GF-D8 (cell line): Measurements from ENCODE around the gene CHD8.
"Not testable (repeated sequence)": the region's sequence is repeated elsewhere in the genome, so short reads cannot be mapped to it uniquely, and the experiment has no call there.

Source experiments
- DNase-seq: peaks from one replicate; lab custom pipeline; 2025; lab: John Stamatoyannopoulos, UW

CHD8 gene, protein sequence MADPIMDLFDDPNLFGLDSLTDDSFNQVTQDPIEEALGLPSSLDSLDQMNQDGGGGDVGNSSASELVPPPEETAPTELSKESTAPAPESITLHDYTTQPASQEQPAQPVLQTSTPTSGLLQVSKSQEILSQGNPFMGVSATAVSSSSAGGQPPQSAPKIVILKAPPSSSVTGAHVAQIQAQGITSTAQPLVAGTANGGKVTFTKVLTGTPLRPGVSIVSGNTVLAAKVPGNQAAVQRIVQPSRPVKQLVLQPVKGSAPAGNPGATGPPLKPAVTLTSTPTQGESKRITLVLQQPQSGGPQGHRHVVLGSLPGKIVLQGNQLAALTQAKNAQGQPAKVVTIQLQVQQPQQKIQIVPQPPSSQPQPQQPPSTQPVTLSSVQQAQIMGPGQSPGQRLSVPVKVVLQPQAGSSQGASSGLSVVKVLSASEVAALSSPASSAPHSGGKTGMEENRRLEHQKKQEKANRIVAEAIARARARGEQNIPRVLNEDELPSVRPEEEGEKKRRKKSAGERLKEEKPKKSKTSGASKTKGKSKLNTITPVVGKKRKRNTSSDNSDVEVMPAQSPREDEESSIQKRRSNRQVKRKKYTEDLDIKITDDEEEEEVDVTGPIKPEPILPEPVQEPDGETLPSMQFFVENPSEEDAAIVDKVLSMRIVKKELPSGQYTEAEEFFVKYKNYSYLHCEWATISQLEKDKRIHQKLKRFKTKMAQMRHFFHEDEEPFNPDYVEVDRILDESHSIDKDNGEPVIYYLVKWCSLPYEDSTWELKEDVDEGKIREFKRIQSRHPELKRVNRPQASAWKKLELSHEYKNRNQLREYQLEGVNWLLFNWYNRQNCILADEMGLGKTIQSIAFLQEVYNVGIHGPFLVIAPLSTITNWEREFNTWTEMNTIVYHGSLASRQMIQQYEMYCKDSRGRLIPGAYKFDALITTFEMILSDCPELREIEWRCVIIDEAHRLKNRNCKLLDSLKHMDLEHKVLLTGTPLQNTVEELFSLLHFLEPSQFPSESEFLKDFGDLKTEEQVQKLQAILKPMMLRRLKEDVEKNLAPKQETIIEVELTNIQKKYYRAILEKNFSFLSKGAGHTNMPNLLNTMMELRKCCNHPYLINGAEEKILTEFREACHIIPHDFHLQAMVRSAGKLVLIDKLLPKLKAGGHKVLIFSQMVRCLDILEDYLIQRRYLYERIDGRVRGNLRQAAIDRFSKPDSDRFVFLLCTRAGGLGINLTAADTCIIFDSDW (N-terminal part only)

DNA sequence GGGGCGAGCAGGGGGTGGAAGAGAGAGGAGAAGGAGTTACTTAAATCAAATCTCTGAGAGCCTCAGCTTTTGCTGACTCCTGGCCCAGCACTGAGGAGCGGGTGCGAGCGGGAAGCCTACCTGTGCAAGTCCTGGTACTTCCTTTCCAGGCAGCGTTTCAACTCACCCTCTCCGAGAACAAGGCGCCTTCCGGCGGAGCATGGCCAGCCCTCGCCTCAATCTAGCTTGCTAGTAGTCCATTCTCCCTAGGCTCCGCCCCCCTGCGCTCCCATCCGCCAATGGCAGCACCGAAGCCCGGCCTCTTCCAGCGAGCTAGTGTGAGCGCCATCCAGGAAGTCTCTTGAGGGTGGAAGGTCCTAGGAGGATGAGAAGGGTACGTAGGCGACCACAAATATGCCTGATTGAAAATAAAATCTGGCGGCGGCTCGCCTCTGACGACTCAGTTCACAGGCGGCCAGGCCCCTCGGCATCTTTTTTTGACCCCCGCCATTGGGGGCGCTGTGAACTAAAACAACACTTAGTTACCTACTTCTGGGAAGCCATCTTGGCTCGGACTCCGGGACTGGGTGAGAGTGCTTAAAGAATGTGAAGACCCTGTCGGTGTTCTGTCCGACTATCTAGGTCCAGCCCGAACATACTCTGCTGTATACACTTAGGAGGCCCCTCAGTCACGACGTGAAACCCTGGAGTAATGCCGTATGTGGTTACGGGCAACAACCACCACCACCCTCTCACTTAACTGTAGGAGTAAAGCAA is at the start of gene CHD8:
CHD8 (minus strand) TSS at position 212 of the 756 bp plus-strand sequence. CDS start 24,480 bp downstream, outside the sequence.
- peak; percentile 99 for DNase-seq

DNA sequence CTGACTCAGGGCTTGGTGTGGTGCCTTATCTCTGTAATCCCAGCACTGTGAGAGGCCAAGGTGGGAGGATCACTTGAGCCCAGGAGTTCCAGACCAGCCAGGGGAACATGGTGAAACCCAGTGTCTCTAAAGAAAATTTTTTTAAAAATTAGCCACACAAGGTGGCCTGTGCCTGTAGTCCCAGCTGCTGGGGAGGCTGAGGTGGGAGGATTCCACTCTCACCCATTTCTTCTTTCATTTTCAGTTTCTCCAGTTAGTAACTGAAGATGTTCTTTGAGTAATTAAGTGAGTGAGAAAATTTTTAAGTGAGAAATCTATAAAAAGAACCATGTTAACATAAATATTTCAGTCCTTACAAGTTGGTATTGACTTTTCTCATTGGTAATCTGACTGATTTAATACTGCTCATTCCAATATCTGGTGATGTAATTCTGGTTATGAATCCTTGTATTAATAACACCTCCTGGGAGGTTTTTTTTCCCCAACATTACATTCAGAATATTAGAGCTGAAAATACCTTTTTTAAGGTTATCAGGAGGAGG is 49.2 kb upstream of the CHD8 start:
- DNase-seq: no peak

- DNase-seq: no peak
Observed at GRCh38 chr14:21503376-21503775, 47.5 kb upstream of the CHD8 start.

DNA sequence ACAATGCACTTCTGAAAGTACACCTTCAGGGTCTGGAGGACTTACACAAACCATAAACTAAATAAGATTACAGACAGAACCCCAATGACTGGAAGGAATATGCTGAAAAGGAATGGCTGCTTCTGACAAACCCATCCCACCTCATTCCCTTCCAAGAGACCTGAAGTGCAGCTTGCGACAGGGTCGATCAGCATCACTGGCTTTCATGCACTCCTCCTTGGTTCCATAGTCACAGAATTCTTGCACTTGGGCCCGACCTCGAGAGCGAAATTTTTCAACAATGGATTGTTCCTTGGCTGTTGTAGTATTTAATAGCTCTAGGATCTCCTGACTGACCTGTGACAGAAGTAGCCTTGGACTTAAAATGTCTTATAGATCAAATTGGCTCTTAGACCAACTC is 45.6 kb upstream of the CHD8 start:
- DNase-seq: no peak

- no peak for DNase-seq
Observed at GRCh38 chr14:21498540-21499526, 42.9 kb upstream of the CHD8 start.

GRCh38 chr14:21496453-21496852 is 40.5 kb upstream of the CHD8 start:
- no peak for DNase-seq

DNA sequence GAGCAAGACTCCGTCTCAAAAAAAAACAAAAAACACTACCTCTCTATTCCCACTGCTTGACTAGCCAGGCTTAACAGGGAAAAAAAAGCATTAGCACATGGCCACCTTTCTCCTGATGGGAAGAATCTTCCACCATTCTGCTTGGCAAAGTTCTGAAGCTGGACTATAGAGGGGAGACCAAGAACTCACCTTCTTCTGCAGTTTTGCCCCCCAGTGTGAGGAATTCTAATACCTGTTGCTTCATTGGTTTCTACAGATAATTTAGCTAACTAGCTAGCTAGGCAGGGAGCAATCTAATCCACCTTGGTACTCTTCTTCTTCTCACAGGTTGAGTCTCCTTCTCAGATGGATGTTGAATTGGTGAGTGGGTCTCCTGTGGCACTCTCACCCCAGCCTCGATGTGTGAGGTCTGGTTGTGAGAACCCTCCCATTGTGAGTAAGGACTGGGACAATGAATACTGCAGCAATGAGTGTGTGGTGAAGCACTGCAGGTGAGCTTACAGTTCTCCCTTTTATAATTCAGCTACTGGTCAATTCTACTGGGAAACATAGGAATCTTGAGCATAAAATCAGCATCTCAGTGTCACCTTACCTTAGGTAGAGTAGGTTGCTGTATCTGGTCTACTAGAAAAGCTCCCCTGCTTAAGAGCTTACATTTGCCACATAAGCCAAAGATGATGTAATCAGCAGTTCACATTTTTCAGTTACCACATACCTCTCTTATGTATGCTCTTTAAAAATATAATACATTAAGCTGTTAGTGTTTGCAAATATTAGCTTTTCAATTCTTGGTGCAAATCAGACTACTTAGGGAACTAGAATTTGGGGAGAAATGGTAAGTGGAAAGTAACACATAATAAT is 39.2 kb upstream of the CHD8 start:
- DNase-seq: peak; percentile 43

- no peak for DNase-seq
Observed at GRCh38 chr14:21486640-21487087, 30.7 kb upstream of the CHD8 start.

DNA sequence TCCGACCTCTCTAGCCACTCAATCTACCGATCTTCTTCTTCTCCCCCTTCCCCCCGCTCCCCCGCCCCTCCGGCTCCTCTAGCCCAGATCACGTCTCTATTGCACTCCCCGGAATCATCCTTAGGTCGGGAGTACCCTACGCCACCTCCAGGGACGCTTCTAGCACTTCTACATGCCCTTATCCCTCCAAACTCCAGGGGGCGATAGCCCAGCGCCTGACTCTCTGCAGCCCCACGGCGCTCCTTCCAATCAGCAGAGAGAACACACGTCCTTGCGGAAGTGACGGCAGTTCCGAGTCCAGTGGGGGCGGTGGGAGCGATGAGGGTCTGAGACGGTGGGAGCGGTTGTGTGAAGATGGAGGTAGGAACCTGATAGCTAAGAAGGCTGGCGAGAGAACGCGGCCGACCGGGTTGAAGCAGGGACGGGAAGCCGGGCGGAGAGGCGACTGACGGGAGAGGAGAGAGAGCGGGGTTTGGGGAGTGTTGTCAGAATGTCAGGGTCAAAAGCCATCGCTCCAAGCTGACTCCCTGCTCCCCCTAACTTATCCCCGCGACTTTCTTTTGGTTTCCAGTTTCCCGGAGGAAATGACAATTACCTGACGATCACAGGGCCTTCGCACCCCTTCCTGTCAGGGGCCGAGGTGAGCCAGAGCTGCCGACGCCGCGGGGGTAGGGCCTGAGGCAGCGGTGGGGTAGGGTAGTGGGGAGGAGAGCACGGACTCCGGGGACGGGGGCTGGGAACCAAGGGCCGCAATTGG is 21.2 kb upstream of the CHD8 start, which contains the start of the genes RAB2B and TOX4:
RAB2B (minus strand) TSS at position 35 of the 757 bp plus-strand sequence. CDS start 87 bp downstream, outside the sequence.
TOX4 (plus strand) TSS at position 271 of the 757 bp plus-strand sequence; CDS start at position 355, 84 bp downstream.
- DNase-seq: peak; percentile 97

GRCh38 chr14:21476523-21476924 is 20.6 kb upstream of the CHD8 start:
- DNase-seq: no peak

- no peak for DNase-seq
Observed at GRCh38 chr14:21475767-21476522, 20.0 kb upstream of the CHD8 start.

DNA sequence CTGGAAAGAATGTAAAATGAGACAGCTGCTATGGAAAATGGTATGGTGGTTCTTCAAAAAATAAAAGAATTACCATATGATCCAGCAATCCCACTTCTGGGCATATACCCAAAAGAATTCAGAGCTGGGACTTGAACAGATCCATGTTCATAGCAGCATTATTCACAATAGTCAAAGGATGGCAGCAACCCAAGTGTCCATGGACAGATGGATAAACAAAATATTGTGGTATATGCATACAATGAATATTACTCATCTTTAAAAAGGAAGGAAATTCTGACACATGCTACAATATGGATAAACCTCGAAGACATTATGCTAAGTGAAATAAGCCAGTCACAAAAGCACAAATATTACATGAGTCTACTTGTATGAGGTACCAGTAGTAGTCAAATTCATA is 11.7 kb upstream of the CHD8 start:
- DNase-seq: no peak

DNA sequence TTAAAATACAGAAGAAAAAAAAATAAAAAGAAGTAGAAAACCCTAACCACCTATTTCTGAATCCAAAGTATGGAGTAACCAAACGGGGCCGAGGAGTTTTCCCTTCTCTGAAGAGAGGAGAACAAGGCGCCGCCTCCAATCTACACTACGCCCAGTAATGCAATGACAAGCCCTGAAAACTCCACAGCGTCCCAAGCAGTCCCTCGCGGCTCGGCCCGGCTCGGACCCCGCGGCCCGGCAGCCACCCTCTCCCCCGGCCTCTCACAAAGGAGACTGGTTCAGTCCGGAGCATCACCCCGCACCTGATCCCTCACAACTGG is 371 bp downstream of the CHD8 start:
- DNase-seq: no peak

- DNase-seq: no peak
Observed at GRCh38 chr14:21454843-21455544, 929 bp downstream of the CHD8 start.

- no peak for DNase-seq
Observed at GRCh38 chr14:21449899-21450216, 6.1 kb downstream of the CHD8 start.

GRCh38 chr14:21442657-21443056 is 13.3 kb downstream of the CHD8 start:
- DNase-seq: not testable (repeated sequence)

DNA sequence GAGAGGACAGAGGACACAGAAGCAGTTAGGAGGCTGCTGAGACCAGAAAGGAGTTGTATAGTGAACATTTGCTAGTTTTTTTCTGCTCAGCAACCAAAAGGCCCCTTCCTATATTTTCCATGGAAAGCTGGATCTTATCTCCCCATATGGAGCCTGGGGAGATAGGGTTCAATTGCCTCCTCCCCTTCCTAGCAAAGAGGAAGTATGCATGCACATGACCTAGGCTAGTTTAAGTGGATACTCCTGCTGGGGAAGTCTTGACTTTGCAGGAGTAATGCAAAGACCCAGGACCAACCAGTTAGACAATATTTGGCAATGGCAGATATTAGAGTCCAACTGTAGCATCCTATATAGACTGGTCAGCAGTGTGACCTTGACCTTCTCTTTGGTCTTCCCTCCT is 15.1 kb downstream of the CHD8 start:
- DNase-seq: peak; percentile 20
